GM19452 (cell line): ENCODE results near the gene IL1RAP.

Experiments used
- ATAC-seq: cut with Tn5 transposase; IDR thresholded peaks from one replicate; pipeline ENCODE4 v1.9.1; 2021; ENCODE audit not compliant: unreplicated experiment

IL1RAP gene

GRCh38 chr3:190575437-190576185 is 61.7 kb downstream of the IL1RAP start:
- ATAC-seq, result no peak

- no peak for ATAC-seq
Observed at GRCh38 chr3:190577225-190577624, 63.3 kb downstream of the IL1RAP start.

- ATAC-seq, result no peak
Observed at GRCh38 chr3:190579514-190580137, 65.7 kb downstream of the IL1RAP start.

GRCh38 chr3:190580417-190580816 is 66.5 kb downstream of the IL1RAP start:
- no peak for ATAC-seq

- no peak for ATAC-seq
Observed at GRCh38 chr3:190581041-190581541, 67.2 kb downstream of the IL1RAP start.

GRCh38 chr3:190582667-190583066 is 68.8 kb downstream of the IL1RAP start:
- no peak for ATAC-seq

GRCh38 chr3:190585805-190586630 is 72.1 kb downstream of the IL1RAP start:
- no peak for ATAC-seq

GRCh38 chr3:190586631-190587011 is 72.7 kb downstream of the IL1RAP start:
- peak; percentile 91 for ATAC-seq

GRCh38 chr3:190588570-190588969 is 74.7 kb downstream of the IL1RAP start:
- no peak for ATAC-seq

- ATAC-seq, result no peak
Observed at GRCh38 chr3:190589326-190589725, 75.4 kb downstream of the IL1RAP start.

- ATAC-seq, result no peak
Observed at GRCh38 chr3:190591080-190591479, 77.2 kb downstream of the IL1RAP start.

GRCh38 chr3:190593075-190593474 is 79.2 kb downstream of the IL1RAP start:
- no peak for ATAC-seq

GRCh38 chr3:190594171-190594570 is 80.3 kb downstream of the IL1RAP start:
- ATAC-seq, result no peak

GRCh38 chr3:190595179-190595795 is 81.4 kb downstream of the IL1RAP start:
- ATAC-seq, result no peak

GRCh38 chr3:190595807-190596206 is 81.9 kb downstream of the IL1RAP start:
- ATAC-seq, result no peak

- no peak for ATAC-seq
Observed at GRCh38 chr3:190596349-190597285, 82.7 kb downstream of the IL1RAP start.

GRCh38 chr3:190597291-190597690 is 83.4 kb downstream of the IL1RAP start:
- ATAC-seq, result no peak

- ATAC-seq, result no peak
Observed at GRCh38 chr3:190601622-190602021, 87.7 kb downstream of the IL1RAP start.

GRCh38 chr3:190605385-190605784 is 91.5 kb downstream of the IL1RAP start:
- ATAC-seq, result no peak

GRCh38 chr3:190606596-190606995 is 92.7 kb downstream of the IL1RAP start:
- ATAC-seq, result no peak
